HG03064 (cell line): ENCODE measurements around the gene NMB.
"Not testable (repeated sequence)": the region's sequence is repeated elsewhere in the genome, so short reads cannot be mapped to it uniquely, and the experiment has no call there.

Experiments
- ATAC-seq: cut with Tn5 transposase; IDR thresholded peaks from one replicate; pipeline ENCODE4 v1.9.1; 2021; ENCODE audit warnings: low read depth; ENCODE audit not compliant: unreplicated experiment

The NMB gene

GRCh38 chr15:84656972-84657371 lies 1.0 kb downstream of the NMB start:
- ATAC-seq: no peak

GRCh38 chr15:84654689-84655453 lies 3.1 kb downstream of the NMB start:
- no peak for ATAC-seq

GRCh38 chr15:84653910-84654688 lies 3.9 kb downstream of the NMB start, which contains the start of gene WDR73:
Gene WDR73 (minus strand): TSS chr15:84654283. CDS start chr15:84654274, 9 bp downstream.
- ATAC-seq: peak; percentile 77

DNA sequence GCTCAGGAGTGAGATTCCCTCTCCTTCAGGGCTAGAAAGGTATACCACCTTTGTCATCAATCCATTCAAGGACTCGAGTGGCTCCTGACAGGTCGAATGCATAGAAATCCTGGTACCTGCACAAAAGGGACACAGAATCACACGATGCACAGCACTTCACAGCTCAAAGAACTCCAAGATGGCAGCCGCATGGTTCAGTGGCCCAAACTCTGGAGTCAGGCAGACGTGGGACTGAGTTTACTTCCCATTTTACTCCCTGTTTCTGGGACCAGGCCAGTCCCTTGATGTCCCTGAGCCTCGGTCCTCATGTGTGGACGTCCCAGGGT lies 4.5 kb downstream of the NMB start:
- ATAC-seq: no peak

GRCh38 chr15:84649706-84650105 lies 8.3 kb downstream of the NMB start:
- ATAC-seq: no peak

- no peak for ATAC-seq
Observed at GRCh38 chr15:84648539-84648938, 9.5 kb downstream of the NMB start.

- ATAC-seq: no peak
Observed at GRCh38 chr15:84647726-84648125, 10.3 kb downstream of the NMB start.

DNA sequence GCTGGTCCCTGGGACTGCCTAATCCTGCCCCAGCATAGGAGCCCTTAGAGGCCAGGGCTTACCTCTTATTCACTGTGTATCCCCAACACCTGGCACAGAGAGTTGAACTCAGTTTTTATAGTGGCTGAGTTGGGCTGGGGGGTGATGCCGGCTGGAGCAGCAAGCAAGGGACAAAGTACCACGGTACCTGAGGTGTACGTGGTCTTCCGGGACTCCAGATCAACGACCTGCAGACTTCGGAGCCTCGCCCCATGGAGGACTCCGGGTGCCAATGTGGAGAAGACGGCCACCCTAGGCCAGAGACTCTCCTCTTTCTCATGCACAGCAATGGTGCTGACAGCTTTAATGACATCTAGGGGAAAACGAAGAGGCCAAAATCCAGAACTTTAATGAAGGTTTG lies 12.0 kb downstream of the NMB start:
- no peak for ATAC-seq

DNA sequence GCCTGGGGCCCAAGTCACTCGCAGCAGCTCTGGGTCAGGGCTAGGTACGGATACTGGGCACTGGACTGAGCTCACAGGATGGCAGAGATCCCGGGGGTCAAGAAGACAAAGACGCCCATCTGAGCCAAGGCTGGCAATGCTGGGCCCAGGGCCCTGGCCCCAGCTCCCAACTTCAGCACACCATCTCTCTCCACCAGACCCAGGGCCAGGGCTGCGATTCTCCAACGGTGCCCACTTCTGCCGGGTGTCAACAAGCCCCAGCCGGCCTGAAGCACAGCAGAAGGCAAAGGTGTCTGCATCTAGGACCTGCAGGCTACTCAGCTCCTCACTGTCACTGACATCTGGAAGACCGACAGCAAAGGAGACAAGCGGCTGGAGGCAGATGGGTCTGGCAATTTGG lies 12.5 kb downstream of the NMB start:
- ATAC-seq: no peak

- ATAC-seq: no peak
Observed at GRCh38 chr15:84643838-84644237, 14.2 kb downstream of the NMB start.

DNA sequence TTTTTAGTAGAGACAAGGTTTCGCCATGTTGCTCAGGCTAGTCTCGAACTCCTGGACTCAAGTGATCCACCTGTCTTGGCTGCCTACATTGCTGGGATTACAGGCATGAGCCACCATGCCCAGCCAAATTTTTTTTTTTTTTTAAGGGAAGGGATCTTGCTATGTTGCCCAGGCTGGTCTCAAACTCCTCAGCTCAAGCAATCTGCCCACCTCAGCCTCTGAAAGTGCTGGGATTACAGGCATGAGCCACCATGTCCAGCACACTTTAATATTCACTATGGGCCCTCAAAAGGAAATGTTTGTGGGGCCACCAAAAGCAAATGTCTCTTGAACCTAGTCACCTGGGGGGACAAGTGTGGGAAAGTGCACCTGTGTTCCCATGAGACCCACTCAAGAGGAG lies 15.4 kb downstream of the NMB start:
- not testable (repeated sequence) for ATAC-seq

- not testable (repeated sequence) for ATAC-seq
Observed at GRCh38 chr15:84641871-84642270, 16.1 kb downstream of the NMB start.

DNA sequence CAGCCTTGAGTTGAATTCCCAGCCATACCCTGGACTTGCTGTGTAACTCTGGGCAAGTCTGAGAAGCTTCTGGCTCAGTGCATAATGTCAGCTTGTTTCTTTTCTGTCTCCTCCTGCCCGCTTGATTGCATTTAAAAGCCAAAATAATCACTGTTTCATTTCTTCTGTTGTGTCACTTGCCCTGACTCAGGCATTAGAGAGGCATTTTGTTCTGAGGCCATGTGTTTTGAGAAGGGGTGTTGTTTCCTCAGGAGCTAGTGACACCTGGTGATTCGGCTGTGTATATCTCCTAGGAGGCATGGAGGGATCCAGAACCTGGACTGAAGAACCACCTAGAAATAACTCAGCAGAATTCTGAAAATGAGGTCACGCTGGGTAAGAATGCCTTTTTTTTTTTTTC lies 19.9 kb downstream of the NMB start:
- ATAC-seq: no peak

DNA sequence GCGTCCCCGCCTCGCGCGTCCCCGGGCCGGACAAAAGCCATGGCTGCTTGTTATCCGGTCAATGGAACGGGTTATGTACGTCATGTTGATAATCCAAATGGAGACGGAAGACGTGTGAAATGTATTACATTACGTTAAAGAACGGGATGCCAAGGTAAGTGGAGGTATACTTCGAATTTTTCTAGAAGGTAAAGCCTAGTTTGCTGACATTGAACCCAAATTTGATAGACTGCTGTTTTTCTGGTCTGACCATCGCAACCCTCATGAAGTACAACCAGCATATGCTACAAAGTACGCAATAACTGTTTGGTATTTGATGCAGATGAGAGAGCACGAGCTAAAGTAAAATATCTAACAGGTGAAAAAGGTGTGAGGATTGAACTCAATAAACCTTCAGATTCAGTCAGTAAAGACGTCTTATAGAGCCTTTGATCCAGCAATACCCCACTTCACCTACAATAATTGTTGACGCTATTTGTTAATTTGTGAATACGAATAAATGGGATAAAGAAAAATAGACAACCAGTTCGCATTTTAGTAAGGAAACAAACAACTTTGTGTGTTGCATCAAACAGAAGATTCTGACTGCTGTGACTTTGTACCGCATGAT lies 23.7 kb downstream of the NMB start:
- no peak for ATAC-seq

DNA sequence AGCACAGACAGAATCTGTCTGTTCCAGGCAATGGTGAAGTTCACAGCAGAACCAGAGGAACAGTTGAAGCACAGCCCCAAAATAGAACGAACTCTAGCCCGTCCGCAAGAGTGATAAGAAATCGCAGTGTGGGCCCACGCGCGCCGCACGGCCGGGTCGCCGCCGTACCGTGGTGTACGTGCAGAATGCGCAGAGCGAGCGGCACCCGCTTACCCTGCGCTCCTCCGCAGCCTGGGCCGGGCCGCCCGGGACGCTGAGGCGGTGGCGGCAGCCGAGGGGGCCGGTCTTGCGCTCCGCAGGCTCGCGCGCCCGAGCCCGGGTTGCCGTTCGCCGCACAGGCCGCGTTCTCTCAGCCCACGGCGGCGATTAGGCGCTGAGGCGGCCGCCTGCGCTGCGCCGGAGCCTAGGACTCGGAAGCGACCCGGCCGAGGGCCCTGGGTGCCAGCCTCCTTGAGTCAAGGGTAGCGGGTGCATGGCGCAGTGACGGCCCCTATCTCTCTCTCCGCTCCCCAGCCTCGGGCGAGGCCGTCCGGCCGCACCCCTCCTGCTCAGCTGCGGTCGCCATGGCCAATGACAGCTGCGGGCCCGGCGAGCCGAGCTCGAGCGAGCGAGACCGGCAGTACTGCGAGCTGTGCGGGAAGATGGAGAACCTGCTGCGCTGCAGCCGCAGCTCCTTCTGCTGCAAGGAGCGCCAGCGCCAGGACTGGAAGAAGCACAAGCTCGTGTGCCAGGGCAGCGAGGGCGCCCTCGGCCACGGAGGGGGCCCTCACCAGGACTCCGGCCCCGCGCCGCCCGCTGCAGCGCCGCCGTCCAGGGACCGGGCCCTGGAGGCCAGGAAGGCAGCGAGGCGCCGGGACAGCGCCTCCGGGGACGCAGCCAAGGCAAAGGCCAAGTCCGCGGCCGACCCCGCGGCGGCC lies 24.4 kb downstream of the NMB start:
- ATAC-seq: peak; percentile 36

GRCh38 chr15:84631706-84632272 lies 26.2 kb downstream of the NMB start:
- peak; percentile 3 for ATAC-seq

DNA sequence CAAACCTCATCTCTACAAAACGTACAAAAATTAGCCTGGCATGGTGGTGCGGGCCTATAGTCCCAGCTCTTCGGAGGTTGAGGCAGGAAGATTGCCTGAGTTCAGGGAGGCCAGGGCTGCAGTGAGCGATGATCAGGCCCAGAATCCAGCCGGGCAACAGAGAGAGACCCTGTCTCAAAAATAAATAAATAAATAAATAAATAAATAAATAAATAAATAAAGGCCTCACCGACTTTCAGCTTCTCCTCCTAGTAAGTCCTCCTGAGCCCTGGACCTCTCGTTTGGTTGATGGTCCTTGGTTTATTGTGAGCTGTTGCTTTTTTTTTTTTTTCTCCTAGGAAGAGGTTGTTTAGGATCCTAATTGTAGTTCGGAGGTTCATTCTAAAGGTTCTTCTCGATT lies 29.0 kb downstream of the NMB start:
- no peak for ATAC-seq

DNA sequence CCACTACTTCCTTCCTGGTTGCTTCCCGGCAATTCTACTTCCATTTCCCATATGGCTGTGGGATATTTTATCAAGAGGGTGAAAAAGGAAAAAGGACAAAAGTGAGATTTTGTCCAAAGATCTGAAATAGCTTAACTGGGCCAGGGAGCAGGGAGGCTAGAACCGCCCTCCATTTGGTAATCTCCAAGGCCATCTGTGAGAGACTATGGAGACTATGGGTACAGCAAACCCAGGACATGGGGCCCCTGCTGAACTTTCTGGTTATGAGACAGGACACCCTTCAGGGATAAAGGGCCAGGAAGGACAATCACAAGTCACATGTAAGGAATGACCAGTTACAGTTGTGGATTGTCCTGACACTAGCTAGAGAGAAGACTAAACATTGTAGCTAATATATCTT lies 32.9 kb downstream of the NMB start:
- no peak for ATAC-seq

GRCh38 chr15:84624359-84624758 lies 33.6 kb downstream of the NMB start:
- ATAC-seq: no peak

DNA sequence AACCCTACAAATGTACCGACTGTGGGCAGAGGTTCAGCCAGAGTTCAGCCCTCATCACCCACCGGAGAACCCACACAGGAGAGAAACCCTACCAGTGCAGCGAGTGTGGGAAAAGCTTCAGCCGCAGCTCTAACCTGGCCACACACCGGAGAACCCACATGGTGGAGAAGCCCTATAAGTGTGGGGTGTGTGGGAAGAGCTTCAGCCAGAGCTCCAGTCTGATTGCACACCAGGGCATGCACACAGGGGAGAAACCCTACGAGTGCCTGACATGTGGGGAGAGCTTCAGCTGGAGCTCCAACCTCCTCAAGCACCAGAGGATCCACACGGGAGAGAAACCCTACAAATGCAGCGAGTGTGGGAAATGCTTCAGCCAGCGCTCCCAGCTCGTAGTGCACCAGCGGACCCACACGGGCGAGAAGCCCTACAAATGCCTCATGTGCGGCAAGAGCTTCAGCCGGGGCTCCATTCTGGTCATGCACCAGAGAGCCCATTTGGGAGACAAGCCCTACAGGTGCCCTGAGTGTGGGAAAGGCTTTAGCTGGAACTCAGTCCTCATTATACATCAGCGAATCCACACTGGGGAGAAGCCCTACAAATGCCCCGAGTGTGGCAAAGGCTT lies 36.5 kb downstream of the NMB start:
- no peak for ATAC-seq
